PC-3 (cell line): ENCODE measurements around the gene MAD1L1. TPM values are rescaled to one million over a fixed set of nuclear protein-coding genes. Genes with fewer than 3 reads are reported as not detected.

Source experiments
- ATAC-seq: fragments of 200-7000 bp; cut with Tn5 transposase; 2 replicates; pipeline ENCODE4 v1.9.1; 2020; ENCODE audit warnings: mild to moderate bottlenecking, moderate library complexity
- BruUV-seq: library from RNA; stranded (reverse); fragments of 400-500 nt; replicated peaks from 2 replicates; lab custom pipeline; 2021; lab: Mats Ljungman, UMichigan
- CTCF ChIA-PET: fragments of 300-600 bp; sonication (Branson Sonifier 250); formaldehyde crosslinking; loops from one replicate; lab custom pipeline; 2022; ENCODE audit warnings: antibody characterized with exemption; lab: Charles Lee
- POLR2A ChIA-PET: fragments of 300-600 bp; sonication (Branson Sonifier 250); formaldehyde crosslinking; loops from one replicate; lab custom pipeline; 2022; ENCODE audit warnings: antibody characterized with exemption; ENCODE audit not compliant: unreplicated experiment; lab: Charles Lee
- DNase-seq: peaks from one replicate; pipeline ENCODE4 v3.0.0-alpha.2; 2015
- H2AFZ ChIP-seq: fragments of 300-600 bp; sonication (generic); 2 replicates; pipeline ENCODE4 v1.6.0; 2016; ENCODE audit warnings: antibody characterized with exemption, low read length
- H3F3A ChIP-seq: fragments of 300-600 bp; sonication (generic); one replicate; pipeline ENCODE4 v1.6.0; 2017; ENCODE audit warnings: antibody characterized with exemption, low read length, control low read depth, mild to moderate bottlenecking; ENCODE audit not compliant: unreplicated experiment
- H3K27ac ChIP-seq: fragments of 300-600 bp; sonication (generic); 2 replicates; pipeline ENCODE4 v1.5.1; 2016; ENCODE audit warnings: mild to moderate bottlenecking, low read length
- H3K27me3 ChIP-seq: fragments of 300-600 bp; sonication (generic); 2 replicates; pipeline ENCODE4 v1.6.1; 2016; ENCODE audit warnings: low read length, mixed read lengths
- H3K36me3 ChIP-seq: fragments of 300-600 bp; sonication (generic); 2 replicates; pipeline ENCODE4 v1.6.1; 2016; ENCODE audit warnings: low read depth, mixed run types, low read length, mixed read lengths
- H3K4me1 ChIP-seq: fragments of 300-600 bp; sonication (generic); 2 replicates; pipeline ENCODE4 v1.5.1; 2016; ENCODE audit warnings: low read length; ENCODE audit not compliant: insufficient read depth
- H3K4me2 ChIP-seq: fragments of 300-600 bp; sonication (generic); 2 replicates; pipeline ENCODE4 v1.6.0; 2016; ENCODE audit warnings: low read length
- H3K4me3 ChIP-seq: fragments of 300-600 bp; sonication (generic); 2 replicates; pipeline ENCODE4 v1.5.1; 2016; ENCODE audit warnings: mild to moderate bottlenecking, low read length, mixed read lengths
- H3K79me2 ChIP-seq: fragments of 300-600 bp; sonication (generic); 2 replicates; pipeline ENCODE4 v1.6.1; 2017; ENCODE audit warnings: low read length, mixed read lengths
- H3K9ac ChIP-seq: fragments of 300-600 bp; sonication (generic); 2 replicates; pipeline ENCODE4 v1.6.0; 2016; ENCODE audit warnings: mild to moderate bottlenecking, low read length
- H3K9me2 ChIP-seq: fragments of 300-600 bp; sonication (generic); replicated peaks from 2 replicates; pipeline ENCODE4 v1.6.1; 2016; ENCODE audit warnings: mixed run types, low read length, mixed read lengths
- H3K9me3 ChIP-seq: fragments of 300-600 bp; sonication (generic); 2 replicates; pipeline ENCODE4 v1.6.1; 2016; ENCODE audit warnings: low read length, mixed read lengths
- H4K20me1 ChIP-seq: fragments of 300-600 bp; sonication (generic); 2 replicates; pipeline ENCODE4 v1.6.1; 2016; ENCODE audit warnings: low read length, mixed read lengths
- EZH2 ChIP-seq: fragments of 300-600 bp; sonication (generic); IDR thresholded peaks from one replicate; pipeline ENCODE4 v1.6.1; 2017; ENCODE audit warnings: antibody characterized with exemption, mild to moderate bottlenecking, low read length; ENCODE audit not compliant: unreplicated experiment
- EZH2phosphoT487 ChIP-seq: fragments of 300-600 bp; sonication (generic); IDR thresholded peaks from 2 replicates; pipeline ENCODE4 v1.6.1; 2018; ENCODE audit warnings: mild to moderate bottlenecking, antibody characterized with exemption, low read length, borderline replicate concordance
- intact Hi-C: fragments of 100-400 bp; cut with micrococcal nuclease; formaldehyde crosslinking; loops from 2 replicates; pipeline ENCODE4 v1.9.0; 2023
- total RNA-seq: library from RNA; depleted of rRNA; stranded (reverse); fragments of >200 nt; gene quantifications from 2 replicates; pipeline ENCODE4 v1.2.3, GENCODE V29; 2014
- TF ChIP-seq, protein P1 (sequence below): fragments of 300-600 bp; sonication (generic); conservative IDR thresholded peaks from 2 replicates; pipeline ENCODE4 v1.5.1; 2017; ENCODE audit warnings: antibody characterized with exemption, low read depth, mild to moderate bottlenecking, low read length

The MAD1L1 gene
- total RNA-seq, 1 experiment from 2014 or later = 88.4 TPM

DNA sequence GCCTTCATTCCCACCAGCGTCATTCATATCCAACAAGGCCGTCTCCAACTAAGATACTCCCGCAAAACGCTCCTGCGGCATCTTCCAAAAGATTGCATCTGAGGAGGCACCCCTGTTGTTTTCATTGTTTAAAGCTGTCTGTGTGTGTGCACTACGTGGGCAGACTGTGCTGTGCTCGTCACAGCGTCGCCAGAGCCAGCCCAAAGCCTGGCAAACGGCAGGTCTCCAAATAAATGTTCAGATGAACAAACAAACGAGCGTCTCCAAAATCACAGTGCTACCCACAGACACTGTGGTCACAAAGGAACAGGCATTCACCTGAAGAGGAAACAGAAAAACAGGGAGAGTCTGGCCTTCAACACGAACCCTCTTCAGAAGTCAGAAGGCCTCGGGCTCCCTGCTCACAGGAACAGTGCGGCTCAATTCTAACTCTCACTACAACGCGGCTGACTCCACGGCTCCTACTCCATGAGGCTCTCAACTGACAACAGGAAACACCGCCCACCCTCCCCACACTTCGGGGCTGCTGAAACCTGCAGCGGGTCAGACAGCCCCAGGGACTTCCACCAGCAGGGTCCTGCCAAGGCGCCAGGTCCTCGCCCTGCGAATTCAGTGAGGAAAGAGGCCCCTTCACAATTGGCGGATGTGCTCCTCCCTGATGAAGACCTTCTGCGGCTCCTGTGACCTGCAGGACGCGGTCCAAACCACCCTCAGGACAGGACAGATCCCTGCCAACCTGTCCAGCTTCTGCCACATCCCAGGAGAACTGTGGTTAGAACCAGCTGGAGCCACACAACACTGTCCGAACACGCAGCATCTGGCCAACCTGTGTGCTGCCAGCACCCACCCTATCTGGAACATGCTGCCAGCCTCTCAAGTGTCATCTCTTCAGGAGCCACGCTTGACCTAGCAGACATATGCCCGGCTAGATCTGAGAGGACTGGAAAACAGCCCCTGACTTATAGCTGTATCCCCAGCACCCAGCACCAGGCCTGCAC, 36.1 kb downstream of the MAD1L1 start:
- no peak overlapping the region for H3K9ac ChIP-seq
- H3K4me1 ChIP-seq = no peaks in the 10 kb centered on the region
- H3K9me2 ChIP-seq = no peaks in the 10 kb centered on the region
- intact Hi-C loops = no loop called here
- no peak overlapping the region for H2AFZ ChIP-seq
- no peak overlapping the region for H3K4me2 ChIP-seq
- no peaks in the 10 kb centered on the region for H4K20me1 ChIP-seq
- no peaks in the 10 kb centered on the region for H3F3A ChIP-seq
- H3K36me3 ChIP-seq = peaks cover 19% of the 10 kb centered on the region
- H3K9me3 ChIP-seq = no peaks in the 10 kb centered on the region
- CTCF ChIA-PET = no interaction called here
- no TSS peak for BruUV-seq
- DNase-seq (no peak), ATAC-seq (no peak)
- H3K4me3 ChIP-seq = no peak overlapping the region
- H3K27ac ChIP-seq = no peak overlapping the region
- H3K27me3 ChIP-seq = no peaks in the 10 kb centered on the region
- H3K79me2 ChIP-seq = no peaks in the 10 kb centered on the region
- TF ChIP-seq EZH2phosphoT487 (no peak), EZH2 (no peak)
- TF ChIP-seq, protein P1, sequence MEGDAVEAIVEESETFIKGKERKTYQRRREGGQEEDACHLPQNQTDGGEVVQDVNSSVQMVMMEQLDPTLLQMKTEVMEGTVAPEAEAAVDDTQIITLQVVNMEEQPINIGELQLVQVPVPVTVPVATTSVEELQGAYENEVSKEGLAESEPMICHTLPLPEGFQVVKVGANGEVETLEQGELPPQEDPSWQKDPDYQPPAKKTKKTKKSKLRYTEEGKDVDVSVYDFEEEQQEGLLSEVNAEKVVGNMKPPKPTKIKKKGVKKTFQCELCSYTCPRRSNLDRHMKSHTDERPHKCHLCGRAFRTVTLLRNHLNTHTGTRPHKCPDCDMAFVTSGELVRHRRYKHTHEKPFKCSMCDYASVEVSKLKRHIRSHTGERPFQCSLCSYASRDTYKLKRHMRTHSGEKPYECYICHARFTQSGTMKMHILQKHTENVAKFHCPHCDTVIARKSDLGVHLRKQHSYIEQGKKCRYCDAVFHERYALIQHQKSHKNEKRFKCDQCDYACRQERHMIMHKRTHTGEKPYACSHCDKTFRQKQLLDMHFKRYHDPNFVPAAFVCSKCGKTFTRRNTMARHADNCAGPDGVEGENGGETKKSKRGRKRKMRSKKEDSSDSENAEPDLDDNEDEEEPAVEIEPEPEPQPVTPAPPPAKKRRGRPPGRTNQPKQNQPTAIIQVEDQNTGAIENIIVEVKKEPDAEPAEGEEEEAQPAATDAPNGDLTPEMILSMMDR = no peak
- POLR2A ChIA-PET = no interaction called here

DNA sequence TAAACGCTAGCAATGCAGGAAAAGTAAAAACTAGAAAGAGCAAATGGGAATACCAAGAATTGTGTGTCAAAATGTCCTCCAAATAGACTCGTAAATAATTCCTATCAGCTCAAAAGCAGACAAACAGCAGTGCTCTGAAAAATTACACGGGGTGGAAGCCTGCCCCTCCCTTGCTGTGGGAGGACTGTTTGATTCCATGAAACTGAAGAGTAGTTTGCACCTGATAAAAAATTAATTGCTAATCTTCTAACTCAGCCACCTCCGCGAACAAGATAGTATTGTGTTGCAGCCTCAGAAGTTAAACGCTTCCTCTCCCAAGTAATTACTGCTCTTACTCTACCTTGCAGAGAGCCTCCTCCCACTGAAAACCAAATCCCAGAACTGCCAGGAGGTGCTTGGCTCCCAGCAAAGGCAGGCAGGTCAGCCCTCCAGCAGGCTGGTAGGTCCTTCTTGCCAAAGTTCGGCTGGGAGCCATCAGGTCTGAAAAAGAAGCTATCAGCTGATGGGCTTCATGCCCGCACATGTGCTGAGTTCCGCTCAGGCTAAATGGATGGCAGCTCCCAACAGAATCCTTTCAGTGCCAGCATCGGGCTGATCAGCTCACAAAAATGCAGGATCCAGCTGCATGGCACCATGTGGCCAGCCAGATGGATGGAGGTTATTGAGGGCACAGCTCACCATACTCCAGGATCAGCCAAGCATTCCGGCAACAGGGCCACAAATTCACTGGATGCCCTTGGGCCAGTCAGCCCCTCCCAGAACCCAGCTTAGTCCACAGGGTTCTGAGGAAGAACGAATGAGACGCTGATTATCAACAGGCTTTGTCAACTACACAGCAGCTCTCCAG, 37.1 kb downstream of the MAD1L1 start:
- no peak for ATAC-seq
- no peak for DNase-seq
- ChIA-PET CTCF (interaction anchor here (0.5 to 0.7 kb wide), 4 partner anchors 53 to 331 kb away, joined by 3 to 6 read pairs (median 3); no protein-coding TSS in a partner anchor), POLR2A (interaction anchor here (0.6 kb wide), 1 partner anchor 20 kb away, joined by 3 read pairs; no protein-coding TSS in a partner anchor)
- no TSS peak for BruUV-seq
- H3F3A ChIP-seq = no peaks in the 10 kb centered on the region
- H3K79me2 ChIP-seq = no peaks in the 10 kb centered on the region
- H4K20me1 ChIP-seq = no peaks in the 10 kb centered on the region
- no peaks in the 10 kb centered on the region for H3K27me3 ChIP-seq
- TF ChIP-seq EZH2phosphoT487 = no peak
- TF ChIP-seq, protein P1 = no peak
- no peak for TF ChIP-seq EZH2
- no peaks in the 10 kb centered on the region for H3K4me1 ChIP-seq
- intact Hi-C loops = no loop called here
- peaks cover 19% of the 10 kb centered on the region for H3K36me3 ChIP-seq
- H3K9ac ChIP-seq = no peak overlapping the region
- H2AFZ ChIP-seq = no peak overlapping the region
- no peak overlapping the region for H3K4me2 ChIP-seq
- H3K4me3 ChIP-seq = no peak overlapping the region
- H3K9me3 ChIP-seq = no peaks in the 10 kb centered on the region
- H3K9me2 ChIP-seq = no peaks in the 10 kb centered on the region
- H3K27ac ChIP-seq = no peak overlapping the region
